WTC11 (cell line): ENCODE results near the gene CACNA2D3.

Source experiments
- ARID4B ChIP-seq: sonication (generic); formaldehyde crosslinking; IDR thresholded peaks from 2 replicates; pipeline ENCODE4 v1.8.0; 2023; ENCODE audit warnings: missing genetic modification reagents, mild to moderate bottlenecking, borderline replicate concordance
- ATF1 ChIP-seq: sonication (generic); formaldehyde crosslinking; IDR thresholded peaks from 2 replicates; pipeline ENCODE4 v1.8.1; 2023; ENCODE audit warnings: mild to moderate bottlenecking, moderate library complexity, missing genetic modification reagents
- ATF3 ChIP-seq: sonication (generic); formaldehyde crosslinking; conservative IDR thresholded peaks from 2 replicates; pipeline ENCODE4 v1.8.1; 2022; ENCODE audit warnings: mild to moderate bottlenecking, missing genetic modification reagents
- CTCF ChIP-seq: fragments of 200-600 bp; IDR thresholded peaks from 2 replicates; pipeline ENCODE4 v1.8.0; 2022; ENCODE audit warnings: antibody characterized with exemption
- ESRRA ChIP-seq: sonication (generic); formaldehyde crosslinking; IDR thresholded peaks from 2 replicates; pipeline ENCODE4 v1.8.1; 2022; ENCODE audit warnings: mild to moderate bottlenecking, missing genetic modification reagents, borderline replicate concordance
- FOXJ3 ChIP-seq: sonication (generic); formaldehyde crosslinking; IDR thresholded peaks from 2 replicates; pipeline ENCODE4 v1.9.0; 2021; ENCODE audit warnings: missing genetic modification reagents, mild to moderate bottlenecking, borderline replicate concordance
- JUN ChIP-seq: sonication (generic); formaldehyde crosslinking; IDR thresholded peaks from 2 replicates; pipeline ENCODE4 v1.8.0; 2023; ENCODE audit warnings: mild to moderate bottlenecking, missing genetic modification reagents
- NFYB ChIP-seq: sonication (generic); formaldehyde crosslinking; conservative IDR thresholded peaks from 2 replicates; pipeline ENCODE4 v1.8.0; 2022; ENCODE audit warnings: low read depth, missing genetic modification reagents
- NR1H2 ChIP-seq: sonication (generic); formaldehyde crosslinking; IDR thresholded peaks from 2 replicates; pipeline ENCODE4 v1.9.0; 2021; ENCODE audit warnings: mild to moderate bottlenecking, moderate library complexity, missing genetic modification reagents
- ZNF232 ChIP-seq: sonication (generic); formaldehyde crosslinking; IDR thresholded peaks from 2 replicates; pipeline ENCODE4 v1.8.0; 2022; ENCODE audit warnings: mild to moderate bottlenecking, missing genetic modification reagents

GRCh38 chr3:54211097-54211496 is 88.7 kb downstream of the CACNA2D3 start:
- TF ChIP-seq ATF1 (CRISPR knock-in tag) (no peak), CTCF (no peak), ARID4B (CRISPR knock-in tag) (no peak), ZNF232 (CRISPR knock-in tag) (no peak), NR1H2 (CRISPR knock-in tag) (no peak), NFYB (CRISPR knock-in tag) (no peak), JUN (no peak), FOXJ3 (no peak), ATF3 (CRISPR knock-in tag) (no peak), ESRRA (CRISPR knock-in tag) (no peak)
